IgD-negative memory B cell (primary cell): ENCODE measurements around the gene SIRPA. TPM values are rescaled to one million over a fixed set of nuclear protein-coding genes. Genes with fewer than 3 reads are reported as not detected.

ENCODE experiments used
- H3K27ac Mint-ChIP-seq, 3 donors: one replicate each; pipeline ENCODE4 v1.8.0; 2020 to 2022; ENCODE audit warnings: mild to moderate bottlenecking in 3 of 3, mixed read lengths in 3 of 3, moderate library complexity in 1 of 3
- H3K27me3 Mint-ChIP-seq: one replicate; pipeline ENCODE4 v1.8.0; 2021; ENCODE audit warnings: mixed read lengths
- H3K36me3 Mint-ChIP-seq: one replicate; pipeline ENCODE4 v1.8.0; 2020; ENCODE audit warnings: mild to moderate bottlenecking, mixed read lengths
- H3K4me1 Mint-ChIP-seq, 3 donors: one replicate each; pipeline ENCODE4 v1.8.0; 2020 to 2022; ENCODE audit warnings: mixed read lengths in 3 of 3, mild to moderate bottlenecking in 1 of 3
- H3K4me3 Mint-ChIP-seq, 4 donors: one replicate each; pipeline ENCODE4 v1.8.0; 2020 to 2022; ENCODE audit warnings: mild to moderate bottlenecking in 4 of 4, mixed read lengths in 4 of 4, moderate library complexity in 3 of 4
- H3K9me3 Mint-ChIP-seq, 3 donors: one replicate each; pipeline ENCODE4 v1.8.0; 2020 to 2021; ENCODE audit warnings: mixed read lengths in 3 of 3, mild to moderate bottlenecking in 1 of 3
- polyA plus RNA-seq: library from polyadenylated mRNA; unstranded; fragments of 300-500 nt; fragmentation: Illumina TruSeq; gene quantifications from one replicate; pipeline ENCODE4 v1.2.3, GENCODE V29; 2021

The SIRPA gene
- 0.26 TPM for polyA plus RNA-seq

DNA sequence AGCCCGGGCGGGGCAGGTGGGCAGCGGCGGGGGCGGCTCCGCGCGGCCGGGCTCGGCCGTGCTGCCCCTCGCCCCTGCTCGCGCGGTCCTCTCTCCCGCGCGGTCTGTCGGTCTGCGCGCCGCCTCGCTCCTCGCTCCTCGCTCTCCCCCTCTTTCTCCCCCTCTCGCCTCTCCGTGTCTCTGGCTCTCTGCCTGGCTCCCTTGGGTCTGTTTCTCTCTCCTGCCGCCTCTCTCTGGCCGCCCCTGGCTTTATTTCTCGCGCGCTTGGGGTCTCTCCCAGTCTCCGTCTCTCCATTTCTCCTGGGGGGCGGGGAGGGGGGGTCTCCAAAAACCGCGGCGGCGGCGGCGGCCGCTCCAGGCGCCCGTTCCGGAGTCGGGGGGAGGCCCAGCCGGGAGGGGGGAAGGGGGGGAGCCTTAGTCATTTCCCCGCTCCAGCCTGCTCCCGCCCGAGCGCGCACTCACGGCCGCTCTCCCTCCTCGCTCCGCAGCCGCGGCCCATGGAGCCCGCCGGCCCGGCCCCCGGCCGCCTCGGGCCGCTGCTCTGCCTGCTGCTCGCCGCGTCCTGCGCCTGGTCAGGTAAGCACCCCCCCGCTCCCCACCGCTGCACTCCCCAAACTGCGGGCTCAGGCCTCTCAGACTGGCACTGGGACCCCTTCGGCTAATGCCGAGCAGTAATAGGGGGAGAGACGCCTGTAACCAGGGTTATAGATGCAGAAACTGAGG, at the start of gene SIRPA:
SIRPA (plus strand) TSS at position 457 of the 723 bp plus-strand sequence; CDS start at position 498, 41 bp downstream.
- peaks cover 31 to 46% (median 37%) of the 10 kb centered on the region in 3 donors for H3K4me1 Mint-ChIP-seq
- peaks cover 11% of the 10 kb centered on the region for H3K27me3 Mint-ChIP-seq
- no peaks in the 10 kb centered on the region for H3K9me3 Mint-ChIP-seq
- H3K27ac Mint-ChIP-seq, result peak within 1 kb of the TSS in 2 of 3 donors; percentile 41 to 80
- H3K36me3 Mint-ChIP-seq, result peaks cover 1% of the 10 kb centered on the region
- peak within 1 kb of the TSS; percentile 77 to 96 (median 89) for H3K4me3 Mint-ChIP-seq

DNA sequence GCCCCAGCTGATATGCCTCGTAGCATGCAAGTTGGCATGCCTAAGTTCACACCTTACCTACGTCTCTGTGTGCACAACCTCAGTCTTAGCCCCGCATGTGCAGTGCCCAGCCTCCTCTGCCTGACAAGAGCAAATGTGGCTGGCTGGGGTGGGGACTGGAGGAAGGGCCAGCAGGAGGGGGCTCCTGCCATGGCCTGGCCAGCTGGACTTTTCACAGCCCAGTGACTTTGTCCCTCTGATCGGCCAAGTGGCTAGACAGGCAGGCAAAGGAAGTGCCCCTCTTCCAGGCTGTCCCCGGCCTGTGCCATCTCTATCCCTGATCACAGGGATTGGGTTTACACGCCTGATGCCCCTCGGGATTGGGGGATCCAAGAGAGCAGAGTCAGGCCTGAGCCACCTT, 49.5 kb upstream of the SIRPA start:
- Mint-ChIP-seq H3K9me3 (peaks cover 2 to 11% (median 4%) of the 10 kb centered on the region in 3 donors), H3K4me1 (peaks cover 21 to 50% (median 44%) of the 10 kb centered on the region in 3 donors), H3K27me3 (no peaks in the 10 kb centered on the region)

DNA sequence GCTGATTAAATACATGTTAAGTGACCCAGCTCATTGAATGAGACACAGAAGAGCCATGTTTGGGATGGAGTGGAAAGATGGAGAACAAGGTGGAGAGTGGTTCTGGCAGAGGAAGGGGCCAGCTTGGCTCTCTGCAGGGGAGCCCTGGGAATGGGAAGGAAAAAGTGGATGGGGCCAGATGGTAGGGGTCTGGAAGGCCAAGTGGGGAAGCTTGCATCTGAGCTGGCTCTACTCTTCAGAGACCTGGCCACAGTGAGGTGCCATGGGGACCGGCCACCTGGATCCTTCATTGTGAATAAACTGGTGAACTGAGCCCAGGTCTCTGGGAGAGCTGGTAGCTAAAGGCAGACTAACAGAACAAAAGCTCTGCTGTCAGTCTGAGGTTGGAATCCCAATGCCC, 48.9 kb upstream of the SIRPA start:
- Mint-ChIP-seq H3K9me3 (peaks cover 2 to 11% (median 4%) of the 10 kb centered on the region in 3 donors), H3K27me3 (no peaks in the 10 kb centered on the region), H3K4me1 (peaks cover 27 to 56% (median 50%) of the 10 kb centered on the region in 3 donors), H3K27ac (peak overlapping the region in 2 of 3 donors; percentile 27 to 37), H3K36me3 (no peaks in the 10 kb centered on the region), H3K4me3 (no peak overlapping the region)

More for the DNA sequence above, 49.5 kb upstream of the SIRPA start:
- Mint-ChIP-seq H3K36me3 (no peaks in the 10 kb centered on the region), H3K4me3 (no peak overlapping the region), H3K27ac (peak overlapping the region in 2 of 3 donors; percentile 4 to 37)

DNA sequence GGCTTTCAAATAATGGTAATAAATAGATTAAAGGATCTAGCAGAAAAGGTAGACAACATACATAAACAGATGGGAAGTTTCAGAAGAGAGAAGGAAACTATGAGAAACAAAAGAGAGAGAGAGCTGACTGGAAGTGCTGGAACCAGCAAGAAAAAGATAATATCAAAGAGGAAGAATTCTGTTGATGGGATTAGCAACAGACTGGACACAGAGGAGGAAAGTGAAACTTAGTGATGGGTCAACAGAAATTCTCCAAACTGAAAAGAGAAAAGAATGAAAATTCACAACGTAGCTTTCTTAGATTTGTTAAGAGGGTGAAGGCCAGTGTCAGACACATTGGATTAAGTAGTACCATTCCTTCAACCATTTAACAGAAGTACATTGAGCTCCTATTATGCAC, 48.3 kb upstream of the SIRPA start:
- Mint-ChIP-seq H3K4me3 (peak overlapping the region in 2 of 4 donors; percentile 0 to 27), H3K9me3 (peaks cover 2 to 11% (median 4%) of the 10 kb centered on the region in 3 donors), H3K27me3 (no peaks in the 10 kb centered on the region), H3K36me3 (no peaks in the 10 kb centered on the region), H3K27ac (peak overlapping the region in 1 of 3 donors; percentile 27), H3K4me1 (peaks cover 30 to 61% (median 54%) of the 10 kb centered on the region in 3 donors)

DNA sequence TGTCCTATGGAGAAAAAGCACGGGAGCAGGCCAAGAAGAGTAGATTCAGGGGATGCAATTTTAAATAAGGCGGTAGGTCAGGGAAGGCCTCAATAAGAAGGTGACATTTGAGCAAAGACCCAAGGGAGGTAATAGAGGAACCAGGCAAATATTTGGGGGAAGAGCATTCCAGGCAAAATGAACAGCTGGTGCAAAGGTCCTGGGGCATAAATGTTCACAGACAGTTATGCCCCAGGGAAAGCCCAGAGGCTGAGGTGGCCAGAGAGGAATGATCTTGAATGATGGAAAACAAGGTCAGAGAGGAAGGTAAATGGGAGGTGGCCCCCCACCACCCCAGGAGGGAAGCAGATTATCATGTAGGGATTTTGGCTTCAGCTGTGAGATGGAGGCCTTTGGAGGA, 47.4 kb upstream of the SIRPA start:
- Mint-ChIP-seq H3K27me3 (no peaks in the 10 kb centered on the region), H3K4me3 (peak overlapping the region in 1 of 4 donors; percentile 7), H3K9me3 (peaks cover 2 to 11% (median 4%) of the 10 kb centered on the region in 3 donors), H3K27ac (peak overlapping the region in 2 of 3 donors; percentile 13 to 23), H3K36me3 (no peaks in the 10 kb centered on the region), H3K4me1 (peaks cover 30 to 67% (median 54%) of the 10 kb centered on the region in 3 donors)

DNA sequence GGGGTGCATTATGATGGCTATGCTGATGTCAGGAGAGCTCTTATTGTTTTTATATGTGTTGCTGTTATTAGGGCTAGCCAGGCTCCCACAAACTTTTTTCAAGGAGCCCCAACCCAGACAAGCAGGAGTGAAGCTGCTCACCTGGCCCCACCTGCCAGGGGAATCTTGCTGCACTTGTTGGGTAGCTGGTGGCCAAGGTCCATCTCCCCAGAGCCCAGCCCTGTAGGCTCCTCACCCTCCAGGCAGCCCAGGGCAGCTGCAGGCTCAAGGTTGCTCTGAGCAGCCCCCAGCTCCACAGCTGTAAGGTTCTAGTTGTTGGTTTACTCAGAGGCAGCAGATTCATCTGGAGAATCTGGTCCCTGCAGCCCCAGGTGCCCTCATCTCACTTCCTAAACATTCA, 46.8 kb upstream of the SIRPA start:
- Mint-ChIP-seq H3K36me3 (no peaks in the 10 kb centered on the region), H3K27me3 (no peaks in the 10 kb centered on the region), H3K9me3 (peaks cover 2 to 11% (median 4%) of the 10 kb centered on the region in 3 donors), H3K4me3 (no peak overlapping the region), H3K4me1 (peaks cover 30 to 66% (median 49%) of the 10 kb centered on the region in 3 donors), H3K27ac (peak overlapping the region in 2 of 3 donors; percentile 23 to 88)

DNA sequence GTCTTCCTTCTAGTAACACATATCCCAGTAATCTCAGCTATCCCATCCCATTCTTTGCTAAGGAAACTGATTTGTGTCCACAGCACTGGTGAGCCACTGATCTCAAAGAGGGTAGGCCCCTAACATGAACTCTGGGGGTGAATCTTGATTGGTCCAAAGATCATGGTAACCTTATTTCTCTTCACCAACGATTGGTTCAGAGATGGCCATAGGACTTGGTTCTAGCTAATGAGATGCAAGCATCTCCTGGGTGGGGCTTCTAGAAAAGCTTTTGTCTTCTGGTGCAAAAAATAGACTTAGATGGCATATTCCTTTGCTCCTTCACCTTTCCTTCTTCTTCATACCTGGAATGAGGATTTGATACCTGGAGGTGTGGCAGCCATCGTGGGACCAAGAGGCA, 43.8 kb upstream of the SIRPA start:
- Mint-ChIP-seq H3K4me3 (peak overlapping the region in 1 of 4 donors; percentile 70), H3K9me3 (peaks cover 2 to 11% (median 4%) of the 10 kb centered on the region in 3 donors), H3K4me1 (peaks cover 26 to 41% (median 30%) of the 10 kb centered on the region in 3 donors), H3K36me3 (no peaks in the 10 kb centered on the region), H3K27me3 (no peaks in the 10 kb centered on the region), H3K27ac (peak overlapping the region in 2 of 3 donors; percentile 84 to 95)

DNA sequence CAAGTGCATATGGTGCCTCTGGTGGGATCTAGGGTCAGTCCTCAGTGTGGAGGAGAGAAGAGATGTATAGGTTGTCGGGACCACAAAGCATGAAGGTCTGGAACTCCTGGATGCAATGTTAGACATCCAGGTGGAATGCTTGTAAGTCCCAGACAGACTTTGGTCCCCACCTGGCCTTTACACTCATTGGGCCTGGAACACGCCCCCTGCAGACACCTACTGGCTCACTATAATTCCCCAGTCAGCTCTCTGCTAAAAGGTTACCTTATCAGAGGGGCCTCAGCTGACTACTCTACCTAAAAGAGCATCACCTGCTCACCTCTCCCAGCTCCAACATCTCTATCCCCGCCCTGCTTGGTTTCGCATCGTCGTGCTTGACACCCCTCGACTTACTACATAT, 41.7 kb upstream of the SIRPA start:
- H3K4me3 Mint-ChIP-seq, result no peak overlapping the region
- peaks cover 24 to 35% (median 26%) of the 10 kb centered on the region in 3 donors for H3K4me1 Mint-ChIP-seq
- H3K27me3 Mint-ChIP-seq, result no peaks in the 10 kb centered on the region
- no peaks in the 10 kb centered on the region for H3K9me3 Mint-ChIP-seq
- no peak overlapping the region for H3K27ac Mint-ChIP-seq
- H3K36me3 Mint-ChIP-seq, result no peaks in the 10 kb centered on the region

DNA sequence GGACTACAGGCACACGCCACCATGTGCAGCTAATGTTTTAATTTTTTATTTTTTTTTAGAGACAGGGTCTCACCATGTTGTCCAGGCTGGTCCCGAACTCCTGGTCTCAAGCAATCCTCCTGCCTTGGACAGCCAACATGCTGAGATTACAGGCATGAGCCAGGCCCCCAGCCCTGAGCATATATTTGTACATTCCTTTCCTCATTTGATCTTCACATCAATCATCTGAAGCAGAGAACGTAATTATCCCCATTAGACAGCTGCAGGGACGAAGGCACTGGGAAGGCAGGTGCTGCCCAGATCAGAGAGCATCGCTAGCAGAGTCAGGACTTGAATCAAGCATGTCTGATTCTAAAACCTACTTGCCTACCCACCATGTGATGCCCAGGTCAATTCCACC, 41.0 kb upstream of the SIRPA start:
- Mint-ChIP-seq H3K36me3 (no peaks in the 10 kb centered on the region), H3K4me1 (peaks cover 19 to 29% (median 24%) of the 10 kb centered on the region in 3 donors), H3K27me3 (no peaks in the 10 kb centered on the region), H3K4me3 (no peak overlapping the region), H3K9me3 (no peaks in the 10 kb centered on the region), H3K27ac (no peak overlapping the region)

DNA sequence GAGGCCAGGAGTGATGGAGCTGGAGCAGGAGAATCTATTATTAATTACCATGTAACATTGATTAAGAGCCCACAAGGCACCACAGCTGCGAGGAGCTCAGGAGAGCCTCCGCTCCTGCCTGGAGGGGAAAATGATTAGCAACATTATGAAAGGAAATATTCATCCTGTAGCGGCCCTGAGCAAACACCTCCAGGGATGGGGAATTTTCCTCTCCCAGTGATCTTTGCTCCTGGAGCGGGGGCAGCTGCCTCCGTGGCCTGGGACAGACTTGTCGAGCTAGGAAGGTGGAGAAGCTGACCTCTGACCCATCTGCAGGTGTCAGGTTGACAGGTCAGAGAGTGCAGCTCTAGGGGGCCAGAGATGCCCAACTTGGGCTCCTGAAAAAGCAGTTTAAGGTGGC, 40.1 kb upstream of the SIRPA start:
- Mint-ChIP-seq H3K27me3 (peaks cover 2% of the 10 kb centered on the region), H3K4me3 (no peak overlapping the region), H3K27ac (no peak overlapping the region), H3K36me3 (no peaks in the 10 kb centered on the region), H3K4me1 (peaks cover 16 to 27% (median 24%) of the 10 kb centered on the region in 3 donors), H3K9me3 (no peaks in the 10 kb centered on the region)

DNA sequence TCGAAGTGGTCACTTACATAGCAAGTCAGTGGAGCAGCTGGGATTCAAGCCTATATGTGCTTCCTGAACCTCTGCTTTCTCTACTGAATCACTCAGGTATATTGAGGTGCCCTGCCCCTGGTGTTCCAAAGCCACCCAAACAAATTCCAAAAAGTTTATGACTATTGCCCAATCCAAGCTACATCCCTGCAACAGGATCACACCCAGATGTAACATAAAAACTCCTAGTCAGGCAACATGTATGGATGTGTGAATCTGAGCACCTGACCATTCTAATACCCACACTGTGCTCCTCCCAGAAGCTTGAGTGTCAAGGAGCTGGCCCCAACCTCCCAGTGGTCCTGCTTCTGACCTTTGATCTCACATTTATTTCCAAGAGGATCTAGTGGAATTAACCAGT, 39.5 kb upstream of the SIRPA start:
- H3K9me3 Mint-ChIP-seq, result no peaks in the 10 kb centered on the region
- H3K4me3 Mint-ChIP-seq, result no peak overlapping the region
- peaks cover 2% of the 10 kb centered on the region for H3K27me3 Mint-ChIP-seq
- H3K27ac Mint-ChIP-seq, result no peak overlapping the region
- no peaks in the 10 kb centered on the region for H3K36me3 Mint-ChIP-seq
- peaks cover 12 to 22% (median 18%) of the 10 kb centered on the region in 3 donors for H3K4me1 Mint-ChIP-seq

DNA sequence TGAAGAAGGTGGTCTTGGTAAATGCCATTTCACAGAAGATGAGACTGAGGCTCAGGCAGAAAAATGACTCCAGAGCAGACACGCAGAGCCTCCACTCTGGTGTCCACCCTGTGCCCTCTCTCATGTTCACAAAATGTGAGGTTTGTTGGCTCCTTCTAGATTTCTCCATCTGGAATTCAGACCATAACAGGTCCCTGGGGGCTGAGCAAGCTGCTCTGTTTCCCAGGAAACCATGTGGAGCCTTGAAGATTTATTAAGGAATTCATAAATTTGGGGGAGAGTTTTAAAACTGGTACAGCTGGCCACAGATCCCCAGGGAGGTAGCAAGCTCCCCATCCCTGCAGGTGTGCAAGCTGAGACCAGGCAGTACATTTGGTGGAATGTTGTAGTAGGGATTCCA, 38.8 kb upstream of the SIRPA start:
- peaks cover 3% of the 10 kb centered on the region for H3K27me3 Mint-ChIP-seq
- no peaks in the 10 kb centered on the region for H3K36me3 Mint-ChIP-seq
- H3K4me3 Mint-ChIP-seq, result no peak overlapping the region
- peaks cover 4 to 15% (median 10%) of the 10 kb centered on the region in 3 donors for H3K4me1 Mint-ChIP-seq
- H3K27ac Mint-ChIP-seq, result no peak overlapping the region
- H3K9me3 Mint-ChIP-seq, result no peaks in the 10 kb centered on the region

DNA sequence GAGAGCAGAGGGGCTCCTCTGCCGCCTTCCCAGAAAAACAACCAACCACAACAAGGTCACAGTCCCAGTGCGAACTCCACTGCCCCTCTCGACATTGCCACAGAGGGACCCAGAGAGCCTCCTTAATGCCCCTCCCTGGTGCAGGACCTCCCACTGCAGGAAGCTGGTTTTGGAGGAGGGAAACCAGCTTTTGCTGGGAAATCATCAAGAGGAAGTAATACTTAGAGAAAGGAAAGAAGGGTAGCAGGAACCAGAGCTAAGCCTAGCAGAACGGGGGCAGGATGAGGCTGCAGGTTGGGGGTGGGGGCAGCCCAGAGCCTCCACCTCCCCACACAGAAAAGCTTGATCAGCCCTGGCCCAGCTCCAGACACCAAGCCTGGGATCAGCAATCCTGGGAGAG, 37.7 kb upstream of the SIRPA start:
- no peaks in the 10 kb centered on the region for H3K36me3 Mint-ChIP-seq
- H3K4me1 Mint-ChIP-seq, result peaks cover 4 to 8% (median 6%) of the 10 kb centered on the region in 3 donors
- no peak overlapping the region for H3K4me3 Mint-ChIP-seq
- no peaks in the 10 kb centered on the region for H3K9me3 Mint-ChIP-seq
- H3K27ac Mint-ChIP-seq, result no peak overlapping the region
- H3K27me3 Mint-ChIP-seq, result peaks cover 3% of the 10 kb centered on the region

DNA sequence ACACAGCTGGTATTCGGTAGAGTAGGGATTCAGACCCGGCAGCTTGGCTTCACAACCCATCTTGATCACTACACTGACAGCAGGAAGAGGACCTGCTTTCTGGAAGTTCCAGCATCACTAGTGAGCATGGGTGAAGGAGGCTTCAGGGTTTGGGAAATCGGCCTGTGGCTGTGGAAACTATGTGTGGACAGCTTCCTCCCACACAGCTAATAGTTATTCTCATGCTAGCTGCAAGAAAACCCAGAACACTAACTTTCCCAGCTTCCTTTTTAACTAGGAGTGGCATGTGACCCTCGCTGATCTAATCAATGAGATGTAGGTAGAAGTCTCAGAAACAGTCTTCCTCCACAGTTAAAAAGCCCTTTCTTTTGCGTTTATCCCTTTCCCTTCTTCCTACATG, 36.3 kb upstream of the SIRPA start:
- no peak overlapping the region for H3K4me3 Mint-ChIP-seq
- peaks cover 1 to 8% (median 4%) of the 10 kb centered on the region in 3 donors for H3K4me1 Mint-ChIP-seq
- peaks cover 10% of the 10 kb centered on the region for H3K27me3 Mint-ChIP-seq
- no peaks in the 10 kb centered on the region for H3K36me3 Mint-ChIP-seq
- H3K27ac Mint-ChIP-seq, result no peak overlapping the region
- no peaks in the 10 kb centered on the region for H3K9me3 Mint-ChIP-seq

DNA sequence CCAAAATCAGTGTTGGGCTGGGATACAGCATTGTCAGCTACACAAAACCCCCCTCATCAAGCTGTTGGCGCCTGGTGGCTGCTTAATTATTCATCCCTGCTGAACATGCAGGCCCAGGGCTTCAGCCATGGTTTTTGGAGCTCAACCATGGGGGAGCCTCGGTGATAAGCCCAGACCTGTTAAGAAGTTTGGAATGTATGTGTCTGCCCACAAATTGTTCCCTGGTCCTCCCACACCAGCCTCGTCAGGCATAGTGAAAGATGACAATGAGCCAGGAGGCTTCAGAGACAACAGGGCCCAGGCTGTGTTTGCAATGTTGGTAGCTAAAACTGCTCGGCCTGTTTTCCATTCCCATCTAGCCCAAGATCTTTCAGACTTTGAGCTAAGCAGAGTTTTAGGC, 34.8 kb upstream of the SIRPA start:
- H3K27ac Mint-ChIP-seq, result no peak overlapping the region
- H3K27me3 Mint-ChIP-seq, result peaks cover 10% of the 10 kb centered on the region
- H3K36me3 Mint-ChIP-seq, result no peaks in the 10 kb centered on the region
- H3K9me3 Mint-ChIP-seq, result no peaks in the 10 kb centered on the region
- H3K4me1 Mint-ChIP-seq, result peaks cover 1 to 8% (median 5%) of the 10 kb centered on the region in 3 donors
- no peak overlapping the region for H3K4me3 Mint-ChIP-seq
